ENCODE results near the gene MC3R. TPM values are rescaled to one million over a fixed set of nuclear protein-coding genes. Genes with fewer than 3 reads are reported as not detected.

The MC3R gene
- polyA plus RNA-seq, 1 donor from 2014 or later: not detected

DNA sequence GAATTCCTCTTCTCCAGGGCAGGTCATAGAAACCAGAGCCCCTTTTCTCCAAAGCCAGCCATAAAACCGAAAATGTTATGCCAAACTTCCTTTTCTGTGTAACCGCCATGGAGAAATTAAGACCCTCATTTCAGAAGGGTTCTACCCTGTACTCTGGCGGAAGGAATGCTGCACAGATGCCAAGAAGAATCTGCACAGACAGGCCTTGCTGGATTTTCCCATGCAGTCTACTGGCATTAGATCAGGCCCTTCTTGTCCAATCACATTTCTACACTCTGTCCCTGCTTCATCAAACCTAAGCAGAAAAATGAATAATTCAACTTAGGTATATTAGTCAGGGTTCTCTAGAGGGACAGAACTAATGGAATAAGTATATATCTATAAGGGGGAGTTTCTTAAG lies 43.2 kb upstream of the MC3R start:
- Histone ChIP-seq H3K4me3 (ENCODE audit: low read length) (no peak overlapping the region), H3K27me3 (ENCODE audit: insufficient read depth, low read depth, low read length) (no peaks in the 10 kb centered on the region), H4K20me1 (ENCODE audit: insufficient read depth) (no peaks in the 10 kb centered on the region), H3K9ac (ENCODE audit: low read length) (no peak overlapping the region), H3K79me2 (replicated peaks; ENCODE audit: insufficient read depth, low read length) (no peaks in the 10 kb centered on the region), H3K4me2 (ENCODE audit: low read length) (no peak overlapping the region), H3F3A (ENCODE audit: insufficient read depth, low read length, poor library complexity, severe bottlenecking) (no peaks in the 10 kb centered on the region), H3K27ac (ENCODE audit: low read length) (no peak overlapping the region), H3K9me3 (ENCODE audit: low read length) (peaks cover 5% of the 10 kb centered on the region), H3K36me3 (ENCODE audit: insufficient read depth, low read length) (no peaks in the 10 kb centered on the region), H2AFZ (ENCODE audit: low read depth, low read length) (no peak overlapping the region), H3K9me2 (ENCODE audit: insufficient read depth, low read length) (no peaks in the 10 kb centered on the region)
- no peak for TF ChIP-seq EZH2 (IDR thresholded peaks at IDR 0.05; ENCODE audit: borderline replicate concordance, insufficient read depth, low read length, poor library complexity, severe bottlenecking)
- TF ChIP-seq RAD21 (conservative IDR thresholded peaks at IDR 0.05): no peak
- TF ChIP-seq SMC3 (conservative IDR thresholded peaks at IDR 0.05; ENCODE audit: poor library complexity): no peak

DNA sequence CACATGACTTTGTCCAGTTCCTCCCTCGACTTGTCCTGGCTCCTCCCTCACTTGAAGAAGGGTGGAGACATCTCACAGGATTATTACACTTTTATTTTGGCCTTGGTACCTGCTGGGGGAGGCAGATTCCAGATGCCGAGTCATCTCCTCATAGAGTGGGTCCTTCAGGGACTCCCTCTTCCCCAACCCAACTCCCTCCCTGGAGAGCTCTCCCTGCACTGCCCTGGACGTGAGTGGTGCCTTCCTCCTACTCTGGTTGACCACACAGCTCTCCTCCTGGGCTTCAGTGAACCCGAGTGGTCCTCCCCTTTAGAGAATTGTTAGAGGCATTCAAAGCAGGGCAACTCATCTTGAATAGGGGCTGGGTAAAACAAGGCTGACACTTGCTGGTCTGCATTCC lies 40.9 kb upstream of the MC3R start:
- Histone ChIP-seq H4K20me1 (ENCODE audit: insufficient read depth) (no peaks in the 10 kb centered on the region), H3K36me3 (ENCODE audit: insufficient read depth, low read length) (no peaks in the 10 kb centered on the region), H3F3A (ENCODE audit: insufficient read depth, low read length, poor library complexity, severe bottlenecking) (no peaks in the 10 kb centered on the region), H3K9me3 (ENCODE audit: low read length) (no peaks in the 10 kb centered on the region), H3K4me2 (ENCODE audit: low read length) (no peak overlapping the region), H3K4me3 (ENCODE audit: low read length) (no peak overlapping the region), H3K9ac (ENCODE audit: low read length) (no peak overlapping the region), H2AFZ (ENCODE audit: low read depth, low read length) (no peak overlapping the region), H3K79me2 (replicated peaks; ENCODE audit: insufficient read depth, low read length) (no peaks in the 10 kb centered on the region), H3K27me3 (ENCODE audit: insufficient read depth, low read depth, low read length) (no peaks in the 10 kb centered on the region), H3K27ac (ENCODE audit: low read length) (no peak overlapping the region), H3K9me2 (ENCODE audit: insufficient read depth, low read length) (no peaks in the 10 kb centered on the region)
- no peak for TF ChIP-seq POLR2AphosphoS5 (IDR thresholded peaks at IDR 0.05)
- TF ChIP-seq, protein P1, sequence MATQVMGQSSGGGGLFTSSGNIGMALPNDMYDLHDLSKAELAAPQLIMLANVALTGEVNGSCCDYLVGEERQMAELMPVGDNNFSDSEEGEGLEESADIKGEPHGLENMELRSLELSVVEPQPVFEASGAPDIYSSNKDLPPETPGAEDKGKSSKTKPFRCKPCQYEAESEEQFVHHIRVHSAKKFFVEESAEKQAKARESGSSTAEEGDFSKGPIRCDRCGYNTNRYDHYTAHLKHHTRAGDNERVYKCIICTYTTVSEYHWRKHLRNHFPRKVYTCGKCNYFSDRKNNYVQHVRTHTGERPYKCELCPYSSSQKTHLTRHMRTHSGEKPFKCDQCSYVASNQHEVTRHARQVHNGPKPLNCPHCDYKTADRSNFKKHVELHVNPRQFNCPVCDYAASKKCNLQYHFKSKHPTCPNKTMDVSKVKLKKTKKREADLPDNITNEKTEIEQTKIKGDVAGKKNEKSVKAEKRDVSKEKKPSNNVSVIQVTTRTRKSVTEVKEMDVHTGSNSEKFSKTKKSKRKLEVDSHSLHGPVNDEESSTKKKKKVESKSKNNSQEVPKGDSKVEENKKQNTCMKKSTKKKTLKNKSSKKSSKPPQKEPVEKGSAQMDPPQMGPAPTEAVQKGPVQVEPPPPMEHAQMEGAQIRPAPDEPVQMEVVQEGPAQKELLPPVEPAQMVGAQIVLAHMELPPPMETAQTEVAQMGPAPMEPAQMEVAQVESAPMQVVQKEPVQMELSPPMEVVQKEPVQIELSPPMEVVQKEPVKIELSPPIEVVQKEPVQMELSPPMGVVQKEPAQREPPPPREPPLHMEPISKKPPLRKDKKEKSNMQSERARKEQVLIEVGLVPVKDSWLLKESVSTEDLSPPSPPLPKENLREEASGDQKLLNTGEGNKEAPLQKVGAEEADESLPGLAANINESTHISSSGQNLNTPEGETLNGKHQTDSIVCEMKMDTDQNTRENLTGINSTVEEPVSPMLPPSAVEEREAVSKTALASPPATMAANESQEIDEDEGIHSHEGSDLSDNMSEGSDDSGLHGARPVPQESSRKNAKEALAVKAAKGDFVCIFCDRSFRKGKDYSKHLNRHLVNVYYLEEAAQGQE (IDR thresholded peaks at IDR 0.05; ENCODE audit: borderline replicate concordance): no peak
- TF ChIP-seq MXI1 (conservative IDR thresholded peaks at IDR 0.05; ENCODE audit: poor library complexity, severe bottlenecking): no peak
- no peak for TF ChIP-seq EP300 (conservative IDR thresholded peaks at IDR 0.05; ENCODE audit: poor library complexity, severe bottlenecking)
- no peak for TF ChIP-seq SMC3 (conservative IDR thresholded peaks at IDR 0.05; ENCODE audit: poor library complexity)
- TF ChIP-seq CTCF (IDR thresholded peaks at IDR 0.05; ENCODE audit: poor library complexity, severe bottlenecking): no peak
- TF ChIP-seq TAF1 (IDR thresholded peaks at IDR 0.05; ENCODE audit: low read depth): no peak
- no peak for TF ChIP-seq RAD21 (conservative IDR thresholded peaks at IDR 0.05)
- no peak for TF ChIP-seq EZH2 (IDR thresholded peaks at IDR 0.05; ENCODE audit: borderline replicate concordance, insufficient read depth, low read length, poor library complexity, severe bottlenecking)

DNA sequence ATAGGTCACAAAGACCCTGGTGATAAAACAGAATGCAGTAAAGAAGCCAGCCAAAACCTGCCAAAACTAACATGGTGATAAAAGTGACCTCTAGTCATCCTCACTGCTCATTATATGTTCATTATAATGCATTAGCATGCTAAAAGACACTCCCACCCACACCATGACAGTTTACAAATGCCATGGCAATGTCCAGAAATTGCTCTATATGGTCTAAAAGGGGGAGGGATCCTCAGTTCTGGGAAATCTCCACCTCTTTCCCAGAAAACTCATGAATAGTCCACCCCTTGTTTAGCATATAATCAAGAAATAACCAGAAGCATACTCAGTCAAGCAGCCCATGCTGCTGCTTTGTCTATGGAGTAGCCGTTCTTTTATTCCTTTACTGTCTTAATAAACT lies 40.4 kb upstream of the MC3R start:
- H4K20me1 ChIP-seq (ENCODE audit: insufficient read depth): no peaks in the 10 kb centered on the region
- H3F3A ChIP-seq (ENCODE audit: insufficient read depth, low read length, poor library complexity, severe bottlenecking): no peaks in the 10 kb centered on the region
- H2AFZ ChIP-seq (ENCODE audit: low read depth, low read length): no peak overlapping the region
- no peaks in the 10 kb centered on the region for H3K9me3 ChIP-seq (ENCODE audit: low read length)
- H3K4me2 ChIP-seq (ENCODE audit: low read length): no peak overlapping the region
- no peak overlapping the region for H3K27ac ChIP-seq (ENCODE audit: low read length)
- H3K9ac ChIP-seq (ENCODE audit: low read length): no peak overlapping the region
- no peaks in the 10 kb centered on the region for H3K27me3 ChIP-seq (ENCODE audit: insufficient read depth, low read depth, low read length)
- TF ChIP-seq, protein P1 (IDR thresholded peaks at IDR 0.05; ENCODE audit: borderline replicate concordance): no peak
- TF ChIP-seq EZH2 (IDR thresholded peaks at IDR 0.05; ENCODE audit: borderline replicate concordance, insufficient read depth, low read length, poor library complexity, severe bottlenecking) (no peak), TAF1 (IDR thresholded peaks at IDR 0.05; ENCODE audit: low read depth) (no peak)
- H3K4me3 ChIP-seq (ENCODE audit: low read length): no peak overlapping the region
- no peaks in the 10 kb centered on the region for H3K36me3 ChIP-seq (ENCODE audit: insufficient read depth, low read length)
- no peaks in the 10 kb centered on the region for H3K9me2 ChIP-seq (ENCODE audit: insufficient read depth, low read length)
- no peaks in the 10 kb centered on the region for H3K79me2 ChIP-seq (replicated peaks; ENCODE audit: insufficient read depth, low read length)

All from neural cell (in vitro differentiated cells).